Liver (tissue), 9 donors: Measurements from ENCODE around the gene RBMS3. TPM values are rescaled to one million over a fixed set of nuclear protein-coding genes. Genes with fewer than 3 reads are reported as not detected.

Experiments
- DNase-seq: peaks from one replicate; pipeline ENCODE4 v3.0.0-alpha.2; 2017; ENCODE audit warnings: low spot score
- H3K27ac ChIP-seq, 2 donors: one replicate each; pipeline ENCODE4 v1.7.0; 2013; ENCODE audit warnings: inconsistent platforms in 2 of 2, low read length in 2 of 2, control low read depth in 1 of 2, low read depth in 1 of 2, mild to moderate bottlenecking in 1 of 2
- H3K27me3 ChIP-seq, 4 donors: one replicate each; pipeline versions ENCODE4 v1.6.1 to v1.7.0; 2013; ENCODE audit warnings: low read length in 3 of 4, inconsistent platforms in 1 of 4, mild to moderate bottlenecking in 1 of 4, moderate library complexity in 1 of 4; ENCODE audit not compliant: control insufficient read depth in 4 of 4, insufficient read depth in 4 of 4
- H3K36me3 ChIP-seq, 4 donors: one replicate each; pipeline versions ENCODE4 v1.6.1 to v1.7.0; 2013; ENCODE audit warnings: low read length in 3 of 4, mild to moderate bottlenecking in 3 of 4, low read depth in 1 of 4, moderate library complexity in 1 of 4; ENCODE audit not compliant: control insufficient read depth in 4 of 4, insufficient read depth in 3 of 4
- H3K4me1 ChIP-seq, 4 donors: one replicate each; pipeline versions ENCODE4 v1.6.1 to v1.7.0; 2013; ENCODE audit warnings: low read length in 3 of 4, mild to moderate bottlenecking in 3 of 4, moderate library complexity in 1 of 4; ENCODE audit not compliant: control insufficient read depth in 4 of 4, insufficient read depth in 4 of 4
- H3K4me3 ChIP-seq, 3 donors: one replicate each; pipeline versions ENCODE4 v1.6.1 to v1.7.0; 2013; ENCODE audit warnings: low read length in 3 of 3, control low read depth in 1 of 3, low read depth in 1 of 3, mild to moderate bottlenecking in 1 of 3
- H3K9ac ChIP-seq, 2 donors: one replicate each; pipeline ENCODE4 v1.7.0; 2013; ENCODE audit warnings: low read length in 2 of 2, mild to moderate bottlenecking in 2 of 2, moderate library complexity in 2 of 2, control low read depth in 1 of 2, low read depth in 1 of 2
- H3K9me3 ChIP-seq, 4 donors: one replicate each; pipeline versions ENCODE4 v1.6.1 to v1.7.0; 2013; ENCODE audit warnings: low read length in 3 of 4; ENCODE audit not compliant: control insufficient read depth in 4 of 4
- EGR1 ChIP-seq, 2 donors: IDR thresholded peaks; 2 replicates each; pipeline ENCODE4 v1.6.1; 2016 to 2018; ENCODE audit warnings: antibody characterized with exemption in 2 of 2, low read depth in 2 of 2
- FOXA2 ChIP-seq: IDR thresholded peaks from 2 replicates; pipeline ENCODE4 v1.6.1; 2016; ENCODE audit warnings: antibody characterized with exemption
- GABPA ChIP-seq, 2 donors: IDR thresholded peaks in 1 of 2; conservative IDR thresholded peaks in 1 of 2; 2 replicates each; pipeline ENCODE4 v1.6.1; 2016; ENCODE audit warnings: antibody characterized with exemption in 2 of 2, mild to moderate bottlenecking in 1 of 2, moderate library complexity in 1 of 2
- HNF4A ChIP-seq, 2 donors: conservative IDR thresholded peaks; 2 replicates each; pipeline ENCODE4 v1.6.1; 2016; ENCODE audit warnings: antibody characterized with exemption in 2 of 2, mild to moderate bottlenecking in 2 of 2
- HNF4G ChIP-seq: IDR thresholded peaks from 2 replicates; pipeline ENCODE4 v1.6.1; 2016; ENCODE audit warnings: antibody characterized with exemption
- JUND ChIP-seq, 2 donors: IDR thresholded peaks; 2 replicates each; pipeline ENCODE4 v1.6.1; 2016; ENCODE audit warnings: antibody characterized with exemption in 2 of 2
- NR2F2 ChIP-seq: IDR thresholded peaks from 2 replicates; pipeline ENCODE4 v1.6.1; 2016; ENCODE audit warnings: antibody characterized with exemption
- RAD21 ChIP-seq, 2 donors: IDR thresholded peaks; 2 replicates each; pipeline ENCODE4 v1.6.1; 2016; ENCODE audit warnings: antibody characterized with exemption in 2 of 2, mild to moderate bottlenecking in 2 of 2
- RXRA ChIP-seq, 2 donors: IDR thresholded peaks; 2 replicates each; pipeline ENCODE4 v1.6.1; 2017 to 2018; ENCODE audit warnings: antibody characterized with exemption in 2 of 2, mild to moderate bottlenecking in 1 of 2
- SP1 ChIP-seq: IDR thresholded peaks from 2 replicates; pipeline ENCODE4 v1.6.1; 2018; ENCODE audit warnings: antibody characterized with exemption, mild to moderate bottlenecking
- TAF1 ChIP-seq: conservative IDR thresholded peaks from 2 replicates; pipeline ENCODE4 v1.6.1; 2016; ENCODE audit warnings: antibody characterized with exemption, mild to moderate bottlenecking
- YY1 ChIP-seq: IDR thresholded peaks from 2 replicates; pipeline ENCODE4 v1.6.1; 2016; ENCODE audit warnings: antibody characterized with exemption, mild to moderate bottlenecking
- WGBS: extraction: QIAGEN DNeasy Blood & Tissue Kit; methylation state at CpG from one replicate; pipeline ENCODE4 v1.1.7; 2013; 5-methylcytosine and 5-hydroxymethylcytosine counted together
- polyA plus RNA-seq, 2 donors: library from polyadenylated mRNA; stranded (reverse) in 1 of 2; unstranded in 1 of 2; fragments of 200-250 nt in 1 of 2; fragments of >200 nt in 1 of 2; fragmentation: Nextera tagmentation in 1 of 2; extraction: Ambion mirVana in 1 of 2; gene quantifications; one replicate each; pipeline versions ENCODE4 v1.2.1 to v1.2.3, GENCODE V29; 2013 to 2015
- total RNA-seq, 2 donors: library from RNA; depleted of rRNA; stranded (reverse); fragments of >200 nt; gene quantifications; one replicate each; pipeline ENCODE4 v1.2.3, GENCODE V29; 2014
- TF ChIP-seq, protein P1 (sequence below): IDR thresholded peaks from 2 replicates; pipeline ENCODE4 v1.6.1; 2016; ENCODE audit warnings: antibody characterized with exemption
- TF ChIP-seq, protein P2 (sequence below): IDR thresholded peaks from 2 replicates; pipeline ENCODE4 v1.6.1; 2016; ENCODE audit warnings: antibody characterized with exemption, mild to moderate bottlenecking
- TF ChIP-seq, protein P3 (sequence below): IDR thresholded peaks from 2 replicates; pipeline ENCODE4 v1.6.1; 2016; ENCODE audit warnings: antibody characterized with exemption
- donor health status: healthy.
- donor health status: healthy.
- donor health status: healthy.
- donor health status: healthy.
- donor health status: healthy.

The RBMS3 gene
- total and polyA plus RNA-seq, 4 donors = 1.2 to 14.9 (median 9.3) TPM

DNA sequence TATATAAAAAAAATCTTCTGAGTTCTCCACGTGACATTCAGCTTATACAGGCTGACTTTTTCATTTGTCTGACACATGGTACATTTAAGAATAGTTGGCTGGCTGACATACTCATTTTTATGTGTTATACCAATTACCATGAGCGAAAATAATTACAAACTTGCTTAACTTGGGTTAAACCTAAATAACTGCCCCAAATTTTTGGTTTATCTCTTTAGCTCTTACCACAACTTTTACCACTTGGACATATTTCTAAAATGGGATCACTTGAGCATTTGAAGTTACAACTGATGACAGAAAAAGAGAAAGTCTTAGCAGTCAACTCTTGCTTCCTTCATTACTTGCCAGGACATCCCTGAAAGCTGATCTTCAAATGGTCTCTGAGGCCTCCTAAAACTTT is 618.1 kb downstream of the RBMS3 start:
- Histone ChIP-seq H3K4me1 (no peaks in the 10 kb centered on the region), H3K9ac (no peak overlapping the region), H3K4me3 (no peak overlapping the region), H3K36me3 (no peaks in the 10 kb centered on the region), H3K27me3 (no peaks in the 10 kb centered on the region), H3K27ac (no peak overlapping the region), H3K9me3 (no peaks in the 10 kb centered on the region)
- DNase-seq = no peak
- WGBS = 81% methylated on average over 2 of the region's 2 CpGs
- TF ChIP-seq SP1 = no peak
- TF ChIP-seq RAD21 (IDR thresholded peaks at IDR 0.05) = no peak
- no peak for TF ChIP-seq GABPA (IDR thresholded peaks at IDR 0.05 in 1 of 2, conservative IDR thresholded peaks at IDR 0.05 in 1 of 2)

DNA sequence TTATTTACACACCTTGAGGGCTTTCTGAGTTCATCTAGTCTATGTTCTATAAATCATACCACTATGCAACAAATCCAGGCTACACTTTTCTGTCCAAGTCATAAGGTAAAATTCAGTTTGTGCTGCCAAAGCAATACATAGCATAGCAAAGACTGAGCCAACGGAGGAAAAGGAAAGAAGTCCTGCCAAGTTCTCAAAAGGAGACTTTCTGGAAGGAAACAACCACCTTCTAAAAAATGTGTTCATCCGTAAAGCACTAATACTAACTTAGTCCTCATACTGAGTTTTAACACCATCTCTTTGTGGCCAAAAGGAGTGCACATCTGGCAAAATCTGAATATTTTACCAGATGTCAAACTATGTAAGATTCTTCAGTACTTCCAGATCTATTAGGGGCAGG is 620.2 kb downstream of the RBMS3 start:
- Histone ChIP-seq H3K27ac (no peak overlapping the region), H3K4me1 (no peaks in the 10 kb centered on the region), H3K4me3 (no peak overlapping the region), H3K36me3 (no peaks in the 10 kb centered on the region), H3K27me3 (no peaks in the 10 kb centered on the region), H3K9ac (no peak overlapping the region), H3K9me3 (no peaks in the 10 kb centered on the region)
- DNase-seq = no peak
- TF ChIP-seq TAF1 (no peak), SP1 (no peak), JUND (IDR thresholded peaks at IDR 0.05) (no peak), HNF4A (conservative IDR thresholded peaks at IDR 0.05) (no peak), RAD21 (IDR thresholded peaks at IDR 0.05) (no peak), YY1 (no peak), EGR1 (IDR thresholded peaks at IDR 0.05; ENCODE audit: low read depth in 2 of 2) (no peak), HNF4G (no peak), GABPA (IDR thresholded peaks at IDR 0.05 in 1 of 2, conservative IDR thresholded peaks at IDR 0.05 in 1 of 2) (no peak), RXRA (IDR thresholded peaks at IDR 0.05) (no peak), NR2F2 (no peak), FOXA2 (no peak)
- TF ChIP-seq, protein P1, sequence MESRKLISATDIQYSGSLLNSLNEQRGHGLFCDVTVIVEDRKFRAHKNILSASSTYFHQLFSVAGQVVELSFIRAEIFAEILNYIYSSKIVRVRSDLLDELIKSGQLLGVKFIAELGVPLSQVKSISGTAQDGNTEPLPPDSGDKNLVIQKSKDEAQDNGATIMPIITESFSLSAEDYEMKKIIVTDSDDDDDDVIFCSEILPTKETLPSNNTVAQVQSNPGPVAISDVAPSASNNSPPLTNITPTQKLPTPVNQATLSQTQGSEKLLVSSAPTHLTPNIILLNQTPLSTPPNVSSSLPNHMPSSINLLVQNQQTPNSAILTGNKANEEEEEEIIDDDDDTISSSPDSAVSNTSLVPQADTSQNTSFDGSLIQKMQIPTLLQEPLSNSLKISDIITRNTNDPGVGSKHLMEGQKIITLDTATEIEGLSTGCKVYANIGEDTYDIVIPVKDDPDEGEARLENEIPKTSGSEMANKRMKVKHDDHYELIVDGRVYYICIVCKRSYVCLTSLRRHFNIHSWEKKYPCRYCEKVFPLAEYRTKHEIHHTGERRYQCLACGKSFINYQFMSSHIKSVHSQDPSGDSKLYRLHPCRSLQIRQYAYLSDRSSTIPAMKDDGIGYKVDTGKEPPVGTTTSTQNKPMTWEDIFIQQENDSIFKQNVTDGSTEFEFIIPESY = no peak
- TF ChIP-seq, protein P2, sequence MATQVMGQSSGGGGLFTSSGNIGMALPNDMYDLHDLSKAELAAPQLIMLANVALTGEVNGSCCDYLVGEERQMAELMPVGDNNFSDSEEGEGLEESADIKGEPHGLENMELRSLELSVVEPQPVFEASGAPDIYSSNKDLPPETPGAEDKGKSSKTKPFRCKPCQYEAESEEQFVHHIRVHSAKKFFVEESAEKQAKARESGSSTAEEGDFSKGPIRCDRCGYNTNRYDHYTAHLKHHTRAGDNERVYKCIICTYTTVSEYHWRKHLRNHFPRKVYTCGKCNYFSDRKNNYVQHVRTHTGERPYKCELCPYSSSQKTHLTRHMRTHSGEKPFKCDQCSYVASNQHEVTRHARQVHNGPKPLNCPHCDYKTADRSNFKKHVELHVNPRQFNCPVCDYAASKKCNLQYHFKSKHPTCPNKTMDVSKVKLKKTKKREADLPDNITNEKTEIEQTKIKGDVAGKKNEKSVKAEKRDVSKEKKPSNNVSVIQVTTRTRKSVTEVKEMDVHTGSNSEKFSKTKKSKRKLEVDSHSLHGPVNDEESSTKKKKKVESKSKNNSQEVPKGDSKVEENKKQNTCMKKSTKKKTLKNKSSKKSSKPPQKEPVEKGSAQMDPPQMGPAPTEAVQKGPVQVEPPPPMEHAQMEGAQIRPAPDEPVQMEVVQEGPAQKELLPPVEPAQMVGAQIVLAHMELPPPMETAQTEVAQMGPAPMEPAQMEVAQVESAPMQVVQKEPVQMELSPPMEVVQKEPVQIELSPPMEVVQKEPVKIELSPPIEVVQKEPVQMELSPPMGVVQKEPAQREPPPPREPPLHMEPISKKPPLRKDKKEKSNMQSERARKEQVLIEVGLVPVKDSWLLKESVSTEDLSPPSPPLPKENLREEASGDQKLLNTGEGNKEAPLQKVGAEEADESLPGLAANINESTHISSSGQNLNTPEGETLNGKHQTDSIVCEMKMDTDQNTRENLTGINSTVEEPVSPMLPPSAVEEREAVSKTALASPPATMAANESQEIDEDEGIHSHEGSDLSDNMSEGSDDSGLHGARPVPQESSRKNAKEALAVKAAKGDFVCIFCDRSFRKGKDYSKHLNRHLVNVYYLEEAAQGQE = no peak
- TF ChIP-seq, protein P3, sequence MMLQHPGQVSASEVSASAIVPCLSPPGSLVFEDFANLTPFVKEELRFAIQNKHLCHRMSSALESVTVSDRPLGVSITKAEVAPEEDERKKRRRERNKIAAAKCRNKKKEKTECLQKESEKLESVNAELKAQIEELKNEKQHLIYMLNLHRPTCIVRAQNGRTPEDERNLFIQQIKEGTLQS = no peak
- 74% methylated on average over 2 of the region's 2 CpGs for WGBS
